HG02943 (cell line): ENCODE results near the gene HOXB9.

Experiments
- ATAC-seq: cut with Tn5 transposase; IDR thresholded peaks from one replicate; pipeline ENCODE4 v1.9.1; 2021; ENCODE audit warnings: mild to moderate bottlenecking, low read depth, moderate library complexity; ENCODE audit not compliant: unreplicated experiment

Gene HOXB9

DNA sequence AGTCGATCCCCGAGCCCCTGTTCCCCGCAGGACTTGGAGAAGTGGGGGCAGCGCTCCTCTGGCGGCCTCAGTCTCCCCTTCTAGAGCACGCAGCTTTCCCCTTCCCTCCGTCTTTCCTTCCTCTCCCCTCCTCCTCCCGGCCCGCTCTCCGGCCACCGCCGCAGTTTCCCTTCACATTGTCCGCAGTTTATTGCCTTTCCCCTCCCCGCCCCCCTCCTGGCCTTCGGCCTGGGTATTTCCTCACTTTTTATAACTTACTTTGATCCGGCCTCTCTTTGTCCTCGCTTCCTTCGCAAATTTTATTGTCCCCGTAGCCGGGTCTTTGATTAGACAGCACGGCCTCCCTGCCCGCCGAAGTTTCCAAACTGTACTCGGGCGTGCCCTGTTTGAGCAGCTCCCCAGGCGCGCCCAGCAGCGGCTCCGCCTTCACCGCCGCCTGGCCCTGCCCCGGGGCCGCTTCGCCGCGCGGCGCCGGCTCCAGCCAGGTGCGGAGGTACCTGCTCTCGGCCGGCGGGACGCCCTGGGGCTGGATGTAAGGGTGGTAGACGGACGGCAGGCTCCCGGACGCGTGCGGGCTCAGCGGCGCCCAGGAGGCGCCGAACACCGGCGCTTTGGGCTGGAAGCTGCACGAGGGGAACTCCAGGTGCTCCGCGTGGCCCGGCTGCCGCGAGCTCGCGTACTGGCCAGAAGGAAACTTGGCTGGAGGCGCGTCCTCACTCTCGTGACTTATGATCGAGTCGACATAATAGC lies 488 bp downstream of the HOXB9 start:
- no peak for ATAC-seq

- no peak for ATAC-seq
Measured at GRCh38 chr17:48624544-48625494, 1.3 kb downstream of the HOXB9 start.

DNA sequence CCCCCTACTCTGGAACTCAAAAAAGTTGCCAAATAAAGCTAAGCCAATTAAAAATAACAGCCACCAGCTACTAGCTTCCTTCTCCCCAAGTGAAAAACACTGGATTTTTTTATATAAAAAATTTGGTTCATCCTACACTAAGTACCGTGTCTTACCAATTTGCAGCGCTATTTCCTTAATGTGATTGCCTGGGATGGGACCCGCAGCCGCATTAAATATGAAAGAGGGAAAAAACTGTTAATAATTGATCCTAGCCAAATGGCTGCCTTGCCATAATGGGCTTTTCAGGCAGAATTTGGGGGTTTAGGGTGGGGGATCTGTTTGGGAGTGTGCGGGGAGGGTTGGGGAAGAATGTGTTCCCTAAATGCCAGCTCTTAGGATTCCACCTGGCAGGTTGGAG lies 2.0 kb downstream of the HOXB9 start:
- ATAC-seq, result no peak

GRCh38 chr17:48623583-48623982 lies 2.6 kb downstream of the HOXB9 start:
- ATAC-seq, result no peak

DNA sequence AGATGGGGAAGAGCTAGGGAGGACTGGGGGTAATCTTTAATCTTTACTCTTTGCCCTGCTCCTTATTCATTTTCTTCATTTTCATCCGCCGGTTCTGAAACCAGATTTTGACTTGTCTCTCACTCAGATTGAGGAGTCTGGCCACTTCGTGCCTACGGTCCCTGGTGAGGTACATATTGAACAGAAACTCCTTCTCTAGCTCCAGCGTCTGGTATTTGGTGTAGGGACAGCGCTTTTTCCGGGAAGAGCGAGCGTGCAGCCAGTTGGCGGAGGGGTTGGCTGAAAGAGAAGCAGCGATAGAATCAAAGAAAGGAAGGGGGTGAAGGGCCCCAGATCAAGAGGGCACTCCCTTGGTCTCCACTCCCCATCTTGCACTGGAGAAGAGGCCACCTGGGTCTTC lies 3.3 kb downstream of the HOXB9 start:
- ATAC-seq, result no peak

DNA sequence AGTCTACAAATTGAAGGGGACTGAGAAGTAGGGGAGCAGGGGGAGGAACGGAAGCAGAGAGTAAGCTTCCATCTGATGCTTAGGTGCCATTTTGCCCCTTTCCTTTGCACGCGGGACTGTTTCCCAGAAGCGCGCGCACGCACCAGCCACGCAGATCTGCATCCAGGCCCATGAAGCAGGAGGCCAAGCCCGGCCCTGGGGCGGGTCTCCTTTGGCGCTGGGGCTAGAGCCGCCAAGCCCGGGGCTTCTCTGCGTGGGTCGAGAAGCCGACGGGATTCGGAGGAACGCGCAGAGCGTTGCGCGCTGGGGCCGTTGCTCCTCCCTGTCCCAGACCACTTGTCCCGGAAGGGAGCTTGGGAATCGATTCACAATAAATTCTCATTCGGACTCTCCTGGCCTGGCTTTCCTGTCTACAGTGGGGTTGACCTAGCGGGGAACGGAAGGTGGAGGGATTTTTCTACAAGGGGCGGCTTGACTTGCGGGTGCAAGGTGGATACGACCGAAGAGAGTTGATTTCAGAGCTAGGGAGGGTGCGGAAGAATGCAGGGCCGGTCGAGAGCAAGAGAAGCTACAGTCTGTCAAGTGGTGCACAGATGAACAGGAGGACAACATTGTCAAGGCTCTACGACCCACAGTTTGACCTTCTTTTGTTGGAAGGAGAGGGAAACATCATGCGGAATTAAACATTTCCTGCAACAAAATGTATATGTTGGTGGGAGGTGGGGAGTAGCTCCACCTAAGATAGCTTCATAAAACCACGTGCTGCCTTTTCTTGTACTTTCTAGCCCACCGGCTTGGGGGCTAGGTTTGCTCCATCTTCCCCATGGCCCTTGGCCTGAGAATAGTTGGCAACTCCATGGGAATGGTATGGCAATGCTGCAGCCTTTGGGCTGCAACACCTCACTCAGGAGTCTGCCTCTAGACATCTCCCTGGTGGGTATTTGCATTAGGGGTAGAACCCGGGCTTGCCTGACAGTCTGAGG lies 4.5 kb downstream of the HOXB9 start:
- no peak for ATAC-seq

- no peak for ATAC-seq
Measured at GRCh38 chr17:48620461-48621139, 5.6 kb downstream of the HOXB9 start.

GRCh38 chr17:48619826-48620449 lies 6.2 kb downstream of the HOXB9 start:
- ATAC-seq, result no peak

DNA sequence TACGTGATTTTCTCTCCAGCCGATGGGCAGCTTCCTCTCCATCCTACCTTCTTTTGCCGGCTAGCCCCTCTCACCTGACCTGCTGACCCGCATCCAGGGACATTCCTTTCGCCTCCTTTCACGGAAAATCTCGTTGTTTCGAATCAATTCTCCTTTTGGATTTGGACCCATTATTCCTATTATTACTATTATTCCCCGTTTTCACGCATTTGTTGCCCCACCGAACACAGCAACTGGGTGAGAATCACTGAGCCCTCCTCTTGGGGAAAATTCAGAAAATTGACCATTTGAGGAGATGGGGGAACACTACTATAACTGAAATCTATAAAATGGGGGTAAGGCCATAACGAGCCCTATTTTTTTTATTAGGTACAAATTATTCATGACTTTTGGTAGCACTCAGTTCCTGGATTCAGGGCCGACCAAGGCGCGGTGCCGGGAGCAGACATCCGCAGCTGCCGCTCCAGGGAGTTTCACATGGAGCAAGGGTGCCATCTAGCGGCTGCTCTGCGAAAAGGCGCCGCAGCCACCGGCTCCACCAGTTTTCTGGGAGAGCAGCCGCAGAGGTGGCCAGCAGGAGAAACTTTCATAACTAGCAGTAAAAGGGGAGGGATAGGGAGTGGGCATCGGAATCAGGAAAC lies 7.8 kb downstream of the HOXB9 start:
- ATAC-seq, result no peak

- no peak for ATAC-seq
Measured at GRCh38 chr17:48617471-48618255, 8.5 kb downstream of the HOXB9 start.

GRCh38 chr17:48616717-48617470 lies 9.3 kb downstream of the HOXB9 start:
- no peak for ATAC-seq

GRCh38 chr17:48615963-48616716 lies 10.0 kb downstream of the HOXB9 start:
- ATAC-seq, result no peak

GRCh38 chr17:48615047-48615962 lies 10.9 kb downstream of the HOXB9 start, which contains the start of gene HOXB8:
Gene HOXB8 (minus strand): TSS chr17:48615292. CDS start chr17:48614704, 588 bp downstream.
- no peak for ATAC-seq

DNA sequence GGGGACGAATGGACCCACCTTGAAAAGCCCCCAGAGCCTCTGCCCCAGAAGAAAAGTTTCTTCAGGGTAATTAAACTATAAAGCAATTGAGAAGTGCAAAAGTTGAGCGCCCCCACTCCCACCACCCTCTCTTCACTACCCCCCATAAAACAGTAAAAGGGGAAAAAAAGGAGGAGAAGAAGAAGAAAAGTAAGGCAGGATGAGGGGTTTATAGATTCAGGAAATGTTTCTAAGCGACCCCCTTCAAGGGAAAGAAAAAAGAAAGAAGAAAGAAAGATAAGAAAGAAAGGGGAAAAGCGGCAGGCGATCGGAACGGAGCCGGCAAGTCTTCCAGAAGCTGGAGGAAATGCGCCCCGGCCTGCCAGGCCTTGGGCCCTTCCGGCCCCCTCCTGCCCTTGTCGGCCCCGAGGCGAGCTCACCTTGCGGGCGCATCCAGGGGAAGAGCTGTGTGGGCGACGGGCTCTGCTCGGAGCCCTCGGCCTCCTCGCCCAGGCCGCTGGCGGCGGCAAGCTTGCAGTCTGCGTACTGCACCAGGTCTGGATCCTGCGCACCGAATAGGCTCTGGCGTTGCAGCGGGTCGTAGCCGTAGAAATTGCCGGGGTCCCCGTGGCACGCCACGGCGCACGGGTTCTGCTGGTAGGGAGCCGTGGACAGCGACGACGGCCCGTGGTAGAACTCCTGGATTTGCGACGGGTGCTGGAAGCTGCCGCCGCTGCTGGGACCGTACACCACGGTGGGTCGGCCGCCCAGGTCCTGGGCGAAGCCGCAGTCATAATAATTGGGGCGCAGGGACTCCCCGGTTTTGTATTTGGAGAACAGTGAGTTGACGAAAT lies 12.1 kb downstream of the HOXB9 start:
- no peak for ATAC-seq
